ENCODE data around the gene RPL27A.
"Not testable (repeated sequence)": the region's sequence is repeated elsewhere in the genome, so short reads cannot be mapped to it uniquely, and the experiment has no call there.

The RPL27A gene

GRCh38 chr11:8652140-8652539 lies 30.5 kb upstream of the RPL27A start:
- Histone ChIP-seq H3K27ac (ENCODE audit: low read depth, low read length) (no peak overlapping the region), H3K27me3 (ENCODE audit: control insufficient read depth in 1 of 2, insufficient read depth in 2 of 2, low read length in 2 of 2) (no peaks in the 10 kb centered on the region), H3K4me3 (ENCODE audit: low read depth in 1 of 2, low read length in 2 of 2) (no peak overlapping the region), H3K9ac (ENCODE audit: low read length) (no peak overlapping the region), H3K9me3 (ENCODE audit: low read length) (no peaks in the 10 kb centered on the region), H3K36me3 (ENCODE audit: insufficient read depth, low read length) (peaks cover 5% of the 10 kb centered on the region), H3K4me1 (ENCODE audit: insufficient read depth, low read length) (peaks cover 8% of the 10 kb centered on the region)

GRCh38 chr11:8654503-8654902 lies 28.1 kb upstream of the RPL27A start:
- Histone ChIP-seq H3K9me3 (ENCODE audit: low read length) (no peaks in the 10 kb centered on the region), H3K4me3 (ENCODE audit: low read depth in 1 of 2, low read length in 2 of 2) (no peak overlapping the region), H3K27ac (ENCODE audit: low read depth, low read length) (no peak overlapping the region), H3K36me3 (ENCODE audit: insufficient read depth, low read length) (no peaks in the 10 kb centered on the region), H3K9ac (ENCODE audit: low read length) (no peak overlapping the region), H3K27me3 (ENCODE audit: control insufficient read depth in 1 of 2, insufficient read depth in 2 of 2, low read length in 2 of 2) (no peaks in the 10 kb centered on the region), H3K4me1 (ENCODE audit: insufficient read depth, low read length) (peaks cover 8% of the 10 kb centered on the region)

- H3K36me3 ChIP-seq (ENCODE audit: insufficient read depth, low read length), result no peaks in the 10 kb centered on the region
- H3K4me3 ChIP-seq (ENCODE audit: low read depth in 1 of 2, low read length in 2 of 2), result no peak overlapping the region
- H3K9ac ChIP-seq (ENCODE audit: low read length), result no peak overlapping the region
- H3K9me3 ChIP-seq (ENCODE audit: low read length), result no peaks in the 10 kb centered on the region
- peaks cover 8% of the 10 kb centered on the region for H3K4me1 ChIP-seq (ENCODE audit: insufficient read depth, low read length)
- no peaks in the 10 kb centered on the region for H3K27me3 ChIP-seq (ENCODE audit: control insufficient read depth in 1 of 2, insufficient read depth in 2 of 2, low read length in 2 of 2)
- H3K27ac ChIP-seq (ENCODE audit: low read depth, low read length), result no peak overlapping the region
Measured at GRCh38 chr11:8656291-8656690, 26.3 kb upstream of the RPL27A start.

GRCh38 chr11:8658321-8659057 lies 24.1 kb upstream of the RPL27A start:
- Histone ChIP-seq H3K9ac (ENCODE audit: low read length) (no peak overlapping the region), H3K4me1 (ENCODE audit: insufficient read depth, low read length) (no peaks in the 10 kb centered on the region), H3K4me3 (ENCODE audit: low read depth in 1 of 2, low read length in 2 of 2) (no peak overlapping the region), H3K27ac (ENCODE audit: low read depth, low read length) (no peak overlapping the region), H3K9me3 (ENCODE audit: low read length) (no peaks in the 10 kb centered on the region), H3K36me3 (ENCODE audit: insufficient read depth, low read length) (no peaks in the 10 kb centered on the region), H3K27me3 (ENCODE audit: control insufficient read depth in 1 of 2, insufficient read depth in 2 of 2, low read length in 2 of 2) (no peaks in the 10 kb centered on the region)

- H3K4me1 ChIP-seq (ENCODE audit: insufficient read depth, low read length), result no peaks in the 10 kb centered on the region
- H3K27me3 ChIP-seq (ENCODE audit: control insufficient read depth in 1 of 2, insufficient read depth in 2 of 2, low read length in 2 of 2), result no peaks in the 10 kb centered on the region
- H3K27ac ChIP-seq (ENCODE audit: low read depth, low read length), result no peak overlapping the region
Measured at GRCh38 chr11:8661001-8661795, 21.4 kb upstream of the RPL27A start.

GRCh38 chr11:8665222-8665621 lies 17.4 kb upstream of the RPL27A start:
- H3K4me3 ChIP-seq (ENCODE audit: low read depth in 1 of 2, low read length in 2 of 2), result no peak overlapping the region
- H3K9me3 ChIP-seq (ENCODE audit: low read length), result no peaks in the 10 kb centered on the region
- H3K4me1 ChIP-seq (ENCODE audit: insufficient read depth, low read length), result no peaks in the 10 kb centered on the region
- H3K9ac ChIP-seq (ENCODE audit: low read length), result no peak overlapping the region
- no peaks in the 10 kb centered on the region for H3K27me3 ChIP-seq (ENCODE audit: control insufficient read depth in 1 of 2, insufficient read depth in 2 of 2, low read length in 2 of 2)
- H3K36me3 ChIP-seq (ENCODE audit: insufficient read depth, low read length), result no peaks in the 10 kb centered on the region
- H3K27ac ChIP-seq (ENCODE audit: low read depth, low read length), result no peak overlapping the region

More at GRCh38 chr11:8661001-8661795, 21.4 kb upstream of the RPL27A start:
- H3K9ac ChIP-seq (ENCODE audit: low read length), result no peak overlapping the region
- H3K36me3 ChIP-seq (ENCODE audit: insufficient read depth, low read length), result no peaks in the 10 kb centered on the region
- H3K9me3 ChIP-seq (ENCODE audit: low read length), result no peaks in the 10 kb centered on the region
- no peak overlapping the region for H3K4me3 ChIP-seq (ENCODE audit: low read depth in 1 of 2, low read length in 2 of 2)

- not testable (repeated sequence) for H3K4me3 ChIP-seq (ENCODE audit: low read depth in 1 of 2, low read length in 2 of 2); H3K9me3 ChIP-seq (ENCODE audit: low read length); H3K9ac ChIP-seq (ENCODE audit: low read length); H3K27me3 ChIP-seq (ENCODE audit: control insufficient read depth in 1 of 2, insufficient read depth in 2 of 2, low read length in 2 of 2); H3K27ac ChIP-seq (ENCODE audit: low read depth, low read length); H3K36me3 ChIP-seq (ENCODE audit: insufficient read depth, low read length)
- peaks cover 15% of the 10 kb centered on the region for H3K4me1 ChIP-seq (ENCODE audit: insufficient read depth, low read length)
Measured at GRCh38 chr11:8670081-8670480, 12.5 kb upstream of the RPL27A start.

- Histone ChIP-seq H3K36me3 (ENCODE audit: insufficient read depth, low read length) (no peaks in the 10 kb centered on the region), H3K4me3 (ENCODE audit: low read depth in 1 of 2, low read length in 2 of 2) (no peak overlapping the region), H3K9ac (ENCODE audit: low read length) (no peak overlapping the region), H3K27ac (ENCODE audit: low read depth, low read length) (peak overlapping the region; percentile 25), H3K4me1 (ENCODE audit: insufficient read depth, low read length) (peaks cover 15% of the 10 kb centered on the region), H3K9me3 (ENCODE audit: low read length) (no peaks in the 10 kb centered on the region), H3K27me3 (ENCODE audit: control insufficient read depth in 1 of 2, insufficient read depth in 2 of 2, low read length in 2 of 2) (no peaks in the 10 kb centered on the region)
Measured at GRCh38 chr11:8671193-8671612, 11.4 kb upstream of the RPL27A start.

- Histone ChIP-seq H3K9ac (ENCODE audit: low read length) (no peak overlapping the region), H3K9me3 (ENCODE audit: low read length) (no peaks in the 10 kb centered on the region), H3K4me3 (ENCODE audit: low read depth in 1 of 2, low read length in 2 of 2) (no peak overlapping the region), H3K27ac (ENCODE audit: low read depth, low read length) (peak overlapping the region; percentile 21), H3K4me1 (ENCODE audit: insufficient read depth, low read length) (peaks cover 15% of the 10 kb centered on the region), H3K27me3 (ENCODE audit: control insufficient read depth in 1 of 2, insufficient read depth in 2 of 2, low read length in 2 of 2) (no peaks in the 10 kb centered on the region), H3K36me3 (ENCODE audit: insufficient read depth, low read length) (no peaks in the 10 kb centered on the region)
Measured at GRCh38 chr11:8671651-8672062, 10.9 kb upstream of the RPL27A start.

GRCh38 chr11:8672346-8672745 lies 10.2 kb upstream of the RPL27A start:
- no peaks in the 10 kb centered on the region for H3K9me3 ChIP-seq (ENCODE audit: low read length)
- H3K27me3 ChIP-seq (ENCODE audit: control insufficient read depth in 1 of 2, insufficient read depth in 2 of 2, low read length in 2 of 2), result no peaks in the 10 kb centered on the region
- peaks cover 15% of the 10 kb centered on the region for H3K4me1 ChIP-seq (ENCODE audit: insufficient read depth, low read length)
- H3K27ac ChIP-seq (ENCODE audit: low read depth, low read length), result no peak overlapping the region
- H3K4me3 ChIP-seq (ENCODE audit: low read depth in 1 of 2, low read length in 2 of 2), result no peak overlapping the region
- no peaks in the 10 kb centered on the region for H3K36me3 ChIP-seq (ENCODE audit: insufficient read depth, low read length)
- H3K9ac ChIP-seq (ENCODE audit: low read length), result no peak overlapping the region

- Histone ChIP-seq H3K27me3 (ENCODE audit: control insufficient read depth in 1 of 2, insufficient read depth in 2 of 2, low read length in 2 of 2) (no peaks in the 10 kb centered on the region), H3K27ac (ENCODE audit: low read depth, low read length) (no peak overlapping the region), H3K4me1 (ENCODE audit: insufficient read depth, low read length) (peaks cover 15% of the 10 kb centered on the region), H3K9ac (ENCODE audit: low read length) (no peak overlapping the region), H3K9me3 (ENCODE audit: low read length) (no peaks in the 10 kb centered on the region), H3K36me3 (ENCODE audit: insufficient read depth, low read length) (peaks cover 7% of the 10 kb centered on the region), H3K4me3 (ENCODE audit: low read depth in 1 of 2, low read length in 2 of 2) (no peak overlapping the region)
Measured at GRCh38 chr11:8674859-8675258, 7.7 kb upstream of the RPL27A start.
